Smooth muscle cell of the coronary artery (primary cell): Measurements from ENCODE around the gene IFI35. TPM values are rescaled to one million over a fixed set of nuclear protein-coding genes. Genes with fewer than 3 reads are reported as not detected.

Experiments
- total RNA-seq: library from RNA; depleted of rRNA; stranded (reverse); fragments of >200 nt; gene quantifications from 2 replicates; pipeline ENCODE4 v1.2.3, GENCODE V29; 2014; ENCODE audit warnings: low replicate concordance

The IFI35 gene
- total RNA-seq, result 17.7 and 20.4 TPM in 2 replicates

DNA sequence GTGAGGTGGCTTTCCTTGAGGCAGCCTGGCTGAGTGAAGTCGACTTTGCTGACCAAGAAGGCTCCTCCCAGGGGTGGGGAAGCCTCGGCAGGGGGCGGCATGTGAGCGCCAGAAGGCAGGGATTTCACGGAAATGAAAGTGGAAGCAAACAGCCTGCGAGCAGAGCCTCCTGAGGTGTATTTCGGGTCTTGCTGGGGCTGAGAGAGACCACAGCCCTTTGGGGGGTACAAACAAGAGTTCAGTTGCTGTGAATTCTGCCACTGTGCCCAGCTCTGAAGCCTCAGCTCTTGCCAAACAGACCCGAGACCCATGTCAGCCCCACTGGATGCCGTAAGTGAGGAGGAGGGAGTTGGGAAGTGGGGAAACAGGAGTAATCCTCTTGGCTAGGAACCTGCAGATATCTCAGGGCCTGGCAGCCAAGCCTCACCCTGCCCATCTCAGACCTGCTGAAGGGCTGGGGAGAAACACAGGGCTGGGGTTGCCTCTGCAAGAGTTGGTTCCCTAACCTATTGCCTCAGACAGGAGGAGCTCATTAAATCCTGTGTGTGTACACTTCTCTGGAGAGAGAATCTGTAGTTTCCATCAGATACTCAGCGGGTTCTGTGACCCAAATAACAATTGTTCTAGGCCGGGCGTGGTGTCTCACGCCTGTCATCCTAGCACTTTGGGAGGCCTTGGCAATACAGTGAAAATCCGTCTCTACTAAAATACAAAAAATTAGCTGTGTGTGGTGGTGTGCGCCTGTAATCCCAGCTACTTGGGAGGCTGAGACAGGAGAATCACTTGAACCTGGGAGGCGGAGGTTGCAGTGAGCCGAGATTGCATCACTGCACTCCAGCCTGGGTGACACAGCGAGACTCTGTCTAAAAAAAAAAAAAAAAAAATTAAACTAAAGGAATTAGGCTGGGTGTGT, at the start of gene IFI35:
TSS of gene IFI35 (plus strand) at position 146 of the 913 bp plus-strand sequence. CDS start at position 310, 164 bp downstream.

DNA sequence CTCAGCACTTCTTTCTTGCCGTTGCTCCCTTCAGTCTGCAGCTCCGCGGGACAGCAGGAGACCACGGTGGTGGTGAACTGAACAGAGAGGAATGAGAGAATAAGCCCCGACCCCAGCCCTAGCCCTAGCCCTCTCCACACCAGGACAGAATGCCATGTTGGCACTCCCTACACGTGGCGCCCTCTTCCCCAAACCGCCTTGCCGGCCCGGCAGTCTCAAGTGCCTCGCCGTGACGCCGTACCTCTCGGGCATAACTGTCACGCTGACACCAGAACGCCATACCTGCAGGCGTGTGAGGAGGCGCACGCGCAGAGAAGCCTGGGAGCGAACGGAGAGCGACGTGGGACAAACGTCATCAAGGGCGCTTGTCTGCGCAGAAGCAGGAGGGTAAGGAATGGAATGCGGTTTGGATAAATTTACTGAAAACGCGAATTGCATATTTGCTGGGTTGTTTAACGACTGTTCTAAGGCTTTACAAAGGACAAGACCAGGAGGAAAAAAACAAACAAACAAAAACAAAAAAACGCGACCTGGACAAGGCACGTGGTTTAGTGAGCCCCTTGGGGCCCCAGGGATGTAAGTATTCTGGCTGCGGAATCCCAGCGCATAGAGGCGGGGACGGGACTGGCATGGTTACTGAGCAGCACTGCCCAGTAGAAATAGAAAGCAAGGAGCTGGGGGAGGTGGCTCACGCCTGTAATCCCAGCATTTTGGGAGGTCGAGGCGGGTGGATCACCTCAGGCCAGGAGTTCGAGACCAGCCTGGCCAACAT, 42.2 kb upstream of the IFI35 start, which contains the start of gene AARSD1:
TSS of gene AARSD1 (minus strand) at position 294 of the 772 bp plus-strand sequence. CDS start at position 280, 14 bp downstream.

DNA sequence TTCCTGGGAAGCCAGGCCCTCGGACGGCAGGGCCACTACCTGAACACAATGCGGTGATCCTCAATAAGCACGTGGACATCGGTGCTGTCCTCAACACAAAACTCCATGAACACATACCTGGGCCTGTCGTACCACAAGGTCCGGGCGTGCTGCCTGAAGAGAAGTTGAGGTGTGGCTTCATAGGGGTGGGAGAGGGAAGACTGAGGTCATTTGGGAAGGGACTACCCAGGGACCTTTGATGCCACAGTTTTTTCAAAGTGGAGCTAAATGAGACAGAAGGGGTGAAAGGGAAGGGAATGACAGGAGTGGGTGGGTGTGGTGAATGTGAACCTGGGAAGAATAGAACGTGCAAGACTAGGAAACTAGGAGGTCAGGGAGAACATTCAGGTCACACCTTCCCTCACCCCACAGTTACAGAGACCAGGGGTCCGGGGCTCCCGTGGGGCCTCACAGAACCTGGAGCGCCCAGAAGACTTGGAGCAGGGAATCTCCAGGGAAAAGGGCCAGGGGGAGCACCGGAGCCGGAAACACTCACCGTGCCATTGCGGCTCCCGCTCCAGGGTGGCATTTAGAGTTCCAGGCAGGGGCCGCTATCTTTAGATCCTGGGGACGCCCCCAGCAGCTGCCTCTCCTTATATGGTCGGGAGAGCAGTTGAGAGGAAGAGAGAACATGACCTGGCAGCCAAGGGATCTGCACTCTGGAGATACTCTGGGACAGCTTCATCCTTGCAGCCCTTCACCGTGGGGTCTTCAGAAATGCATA, 26.9 kb upstream of the IFI35 start, which contains the start of gene PTGES3L:
TSS of gene PTGES3L (minus strand) at position 570 of the 763 bp plus-strand sequence. CDS start at position 543, 27 bp downstream.

DNA sequence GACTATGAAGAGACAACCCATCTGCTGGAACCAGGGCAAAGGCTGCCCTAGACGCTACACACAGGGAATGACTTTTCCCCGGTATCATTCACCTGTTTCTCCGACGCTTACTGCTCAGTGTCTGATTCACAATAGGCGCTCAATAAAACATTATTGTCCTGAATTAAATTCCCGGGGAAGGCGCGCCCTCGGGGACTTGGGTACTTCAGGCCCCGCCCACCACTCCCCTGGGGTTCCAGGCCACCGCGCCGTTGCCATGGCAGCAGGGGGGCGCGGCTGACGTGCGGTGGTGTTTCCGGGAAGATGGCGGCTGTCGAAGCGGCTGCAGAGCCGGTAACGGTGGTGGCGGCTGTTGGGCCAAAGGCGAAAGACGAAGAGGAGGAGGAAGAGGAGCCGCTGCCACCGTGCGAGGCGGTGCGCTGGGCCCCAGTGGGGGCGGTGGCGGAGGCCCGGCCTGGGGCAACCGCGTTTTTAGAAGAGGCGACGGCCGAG, 26.3 kb upstream of the IFI35 start, which contains the start of gene RUNDC1:
TSS of gene RUNDC1 (plus strand) at position 292 of the 492 bp plus-strand sequence. CDS start at position 304, 12 bp downstream.

DNA sequence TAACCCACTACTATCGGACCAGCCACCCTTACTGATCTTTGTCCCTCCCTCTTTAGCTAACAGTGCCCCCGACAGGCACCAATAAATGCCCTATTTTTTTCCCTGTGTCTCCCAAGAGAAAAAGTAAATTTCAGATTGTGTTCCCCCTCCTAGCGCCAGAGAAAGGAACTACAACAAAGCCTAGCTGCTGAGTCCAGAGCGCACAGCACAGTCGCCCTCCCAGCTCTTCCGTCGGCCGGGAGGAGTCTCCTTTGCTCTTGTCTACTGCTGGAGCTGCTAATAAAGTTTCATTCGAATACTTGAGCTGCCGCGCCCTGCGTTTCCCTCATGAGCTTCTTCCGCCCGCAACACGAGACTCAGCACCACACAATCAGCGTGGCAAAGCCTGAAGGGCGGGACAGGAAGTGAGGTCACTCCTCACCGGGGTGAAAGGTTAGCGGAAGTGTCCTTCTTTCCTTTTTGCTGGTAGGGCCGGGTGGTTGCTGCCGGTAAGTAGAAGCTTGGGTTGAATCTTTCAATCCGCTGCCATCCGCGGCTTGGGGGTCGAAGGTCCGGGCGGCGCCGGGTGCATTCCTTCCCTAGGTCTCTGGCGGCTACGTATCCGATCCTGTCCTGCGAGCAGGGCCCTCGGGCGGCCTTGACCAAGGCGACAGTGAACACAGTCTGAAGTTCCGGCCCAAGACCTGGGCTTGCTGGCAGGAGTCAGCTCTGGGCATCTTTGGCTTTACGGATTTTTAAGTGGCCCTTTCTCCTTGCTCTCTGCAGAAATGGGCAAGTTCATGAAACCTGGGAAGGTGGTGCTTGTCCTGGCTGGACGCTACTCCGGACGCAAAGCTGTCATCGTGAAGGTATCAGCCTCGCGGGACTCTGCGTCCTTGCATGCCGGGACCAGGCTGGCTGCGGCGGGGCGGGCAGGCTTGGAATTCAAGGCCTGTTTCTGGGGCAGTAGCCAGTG, 8.3 kb upstream of the IFI35 start, which contains the start of gene RPL27:
TSS of gene RPL27 (plus strand) at position 436 of the 955 bp plus-strand sequence. CDS start at position 768, 332 bp downstream.

DNA sequence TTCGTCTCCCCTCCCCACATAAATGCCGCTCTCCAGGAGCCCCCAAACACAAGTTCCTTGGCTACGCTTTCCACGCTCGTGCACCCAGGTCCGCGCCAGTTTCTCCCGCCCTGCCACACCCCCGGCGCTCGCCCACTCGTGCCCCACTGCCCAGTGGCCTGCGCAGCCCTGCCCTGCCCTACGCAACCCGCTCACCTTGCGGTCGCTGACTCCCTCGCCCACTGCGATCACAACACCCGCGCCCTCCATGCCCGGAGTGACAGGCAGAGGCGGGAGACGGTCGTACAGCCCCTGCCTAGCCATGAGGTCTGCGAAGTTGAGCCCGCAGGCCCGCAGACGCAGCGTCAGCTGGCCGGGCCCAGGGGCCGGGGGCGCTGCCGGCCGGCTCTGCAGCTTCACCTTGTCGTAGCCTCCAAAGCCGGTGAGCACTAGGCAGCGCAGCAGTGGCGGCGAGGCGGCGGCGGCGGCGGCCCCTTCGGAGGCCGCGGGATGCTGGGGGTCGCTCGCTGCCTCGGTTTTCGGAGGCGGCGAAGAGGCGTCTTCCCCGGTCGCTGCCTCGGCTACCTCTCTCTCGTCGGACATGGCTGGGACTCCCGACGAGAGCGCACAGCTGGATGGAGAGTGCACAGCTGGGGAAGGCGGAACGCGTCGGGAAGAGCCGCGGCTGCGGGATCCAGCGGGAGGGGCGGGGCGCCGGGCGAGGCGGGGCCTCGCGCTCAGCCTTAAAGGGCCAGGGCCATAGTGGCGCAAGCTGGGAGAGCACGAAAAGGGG, 15.3 kb downstream of the IFI35 start, which contains the start of gene VAT1:
TSS of gene VAT1 (minus strand) at position 645 of the 772 bp plus-strand sequence. CDS start at position 582, 63 bp downstream.

DNA sequence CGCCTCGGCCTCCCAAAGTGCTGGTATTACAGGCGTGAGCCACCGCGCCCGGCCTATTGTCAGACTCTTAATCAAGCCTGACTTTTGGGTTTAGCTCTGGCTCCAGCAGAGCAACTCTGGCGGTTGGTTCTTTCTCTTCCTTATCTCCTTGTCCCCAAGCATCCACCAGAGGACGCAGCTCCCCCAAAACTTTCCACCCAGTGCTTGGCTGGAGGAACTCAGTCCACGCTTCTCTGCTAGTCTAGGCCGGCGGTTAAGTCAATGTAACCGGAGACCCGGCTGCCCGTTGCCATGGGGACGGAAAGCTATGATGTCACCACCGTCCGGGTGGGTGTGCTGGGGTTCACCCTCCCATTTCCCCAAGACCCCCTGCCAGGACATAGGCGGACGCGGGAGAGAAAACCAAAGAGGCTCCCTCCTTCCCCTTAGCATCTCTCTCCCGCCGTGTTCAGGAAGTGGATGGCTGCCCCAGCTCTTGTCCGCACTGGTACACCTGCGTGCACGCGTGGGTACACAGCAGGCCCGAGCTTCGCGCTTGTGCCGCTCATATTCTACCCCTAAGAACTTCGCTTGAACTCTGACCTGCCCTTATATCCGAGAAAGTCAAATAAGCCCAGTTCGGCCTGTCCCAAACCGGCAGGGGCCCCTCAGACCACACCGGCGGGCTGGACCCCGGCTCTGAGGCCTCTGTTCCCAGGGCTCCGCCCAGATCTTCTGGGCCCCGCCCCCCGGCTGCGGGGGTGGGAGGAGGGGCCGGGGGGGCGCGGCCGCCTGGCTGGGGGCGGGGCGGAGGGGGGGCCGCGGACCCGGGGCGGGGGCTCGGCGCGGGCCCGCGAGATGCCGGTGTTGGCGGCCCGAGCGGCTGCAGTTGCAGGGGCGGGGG, 18.1 kb downstream of the IFI35 start, which contains the start of gene RND2:
TSS of gene RND2 (plus strand) at position 825 of the 883 bp plus-strand sequence. CDS start 117 bp downstream, outside the sequence.

Other genes starting within 250 kb of the IFI35 start
- 0.30 TPM in 1 of 2 replicates, not detected in the other for gene RAMP2, start 245.6 kb upstream of the IFI35 start, total RNA-seq
- 53.2 and 64.7 TPM in 2 replicates for gene VPS25, start 233.3 kb upstream of the IFI35 start, total RNA-seq
- gene WNK4, start 226.2 kb upstream of the IFI35 start, total RNA-seq, result 0.12 and 1.6 TPM in 2 replicates
- gene COA3, start 208.1 kb upstream of the IFI35 start, total RNA-seq, result 61.5 and 63.4 TPM in 2 replicates
- gene CNTD1, start 207.9 kb upstream of the IFI35 start, total RNA-seq, result 0.30 TPM in 1 of 2 replicates, not detected in the other
- 150 and 195 TPM in 2 replicates for gene BECN1, start 182.5 kb upstream of the IFI35 start, total RNA-seq
- 32.3 and 68.3 TPM in 2 replicates for gene PSME3, start 173.4 kb upstream of the IFI35 start, total RNA-seq
- gene AOC2, start 162.2 kb upstream of the IFI35 start, total RNA-seq, result 0.23 and 0.30 TPM in 2 replicates
- gene AOC3, start 155.6 kb upstream of the IFI35 start, total RNA-seq, result 0.23 and 0.94 TPM in 2 replicates
- not detected in 2 replicates for gene G6PC1, start 106.0 kb upstream of the IFI35 start, total RNA-seq
- gene AARSD1, start 42.3 kb upstream of the IFI35 start, total RNA-seq, result 30.8 and 33.9 TPM in 2 replicates
- gene PTGES3L, start 26.7 kb upstream of the IFI35 start, total RNA-seq, result 1.1 TPM in 1 of 2 replicates, not detected in the other
- gene RUNDC1, start 26.2 kb upstream of the IFI35 start, total RNA-seq, result 10.7 and 12.1 TPM in 2 replicates
- gene RPL27, start 8.4 kb upstream of the IFI35 start, total RNA-seq, result 1,818 and 2,251 TPM in 2 replicates
- gene VAT1, start 15.6 kb downstream of the IFI35 start, total RNA-seq, result 139 and 934 TPM in 2 replicates
- gene RND2, start 18.4 kb downstream of the IFI35 start, total RNA-seq, result 0.53 and 0.82 TPM in 2 replicates
- gene BRCA1, start 118.6 kb downstream of the IFI35 start, total RNA-seq, result 3.7 and 5.0 TPM in 2 replicates
- gene NBR1, start 164.4 kb downstream of the IFI35 start, total RNA-seq, result 63.5 and 95.2 TPM in 2 replicates
- 1.6 and 2.0 TPM in 2 replicates for gene TMEM106A, start 205.1 kb downstream of the IFI35 start, total RNA-seq
- gene CCDC200, start 221.8 kb downstream of the IFI35 start, total RNA-seq, result not detected in 2 replicates
- gene RNU2-1, start 227.2 kb downstream of the IFI35 start, total RNA-seq, result not detected in 2 replicates